ENCODE measurements around the gene SLIT3.

DNA sequence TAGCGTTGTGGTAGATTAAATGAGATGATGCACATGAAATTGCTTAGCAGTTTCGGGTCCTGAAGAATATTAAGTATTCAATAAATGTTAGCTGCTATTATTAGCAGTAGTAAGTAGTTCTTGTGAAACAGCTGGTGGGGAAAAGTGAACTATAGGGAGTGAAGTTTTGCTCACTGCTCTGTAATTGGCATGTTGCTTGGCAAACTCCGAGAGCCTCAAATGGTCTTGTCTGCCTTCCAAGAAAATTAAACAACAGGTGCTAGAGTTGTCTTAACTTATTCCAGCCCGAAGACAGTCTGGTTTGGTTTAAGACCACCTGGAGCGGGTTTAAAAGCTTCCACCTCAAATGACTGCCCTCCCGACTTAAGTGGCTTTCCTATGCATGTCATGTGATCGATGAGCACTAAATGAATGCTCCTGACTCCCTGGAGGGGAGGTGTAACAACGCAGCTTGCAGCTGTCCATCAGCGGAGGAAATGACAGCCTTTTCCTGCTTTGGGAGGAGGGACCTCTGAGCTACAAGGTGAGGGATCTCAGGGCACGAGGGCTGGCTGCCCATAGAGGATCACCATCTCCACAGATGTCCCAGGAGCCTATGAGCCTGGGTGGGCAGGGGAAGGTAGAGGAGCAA lies 518.9 kb downstream of the SLIT3 start:
- TF ChIP-seq CTCF (IDR thresholded peaks at IDR 0.05; ENCODE audit: low read depth, low read length) = no peak
- TF ChIP-seq EZH2phosphoT487 (IDR thresholded peaks at IDR 0.05; ENCODE audit: low read depth) = no peak
